ENCODE results near the gene FGGY.
"Not testable (repeated sequence)": the region's sequence is repeated elsewhere in the genome, so short reads cannot be mapped to it uniquely, and the experiment has no call there.

The FGGY gene

DNA sequence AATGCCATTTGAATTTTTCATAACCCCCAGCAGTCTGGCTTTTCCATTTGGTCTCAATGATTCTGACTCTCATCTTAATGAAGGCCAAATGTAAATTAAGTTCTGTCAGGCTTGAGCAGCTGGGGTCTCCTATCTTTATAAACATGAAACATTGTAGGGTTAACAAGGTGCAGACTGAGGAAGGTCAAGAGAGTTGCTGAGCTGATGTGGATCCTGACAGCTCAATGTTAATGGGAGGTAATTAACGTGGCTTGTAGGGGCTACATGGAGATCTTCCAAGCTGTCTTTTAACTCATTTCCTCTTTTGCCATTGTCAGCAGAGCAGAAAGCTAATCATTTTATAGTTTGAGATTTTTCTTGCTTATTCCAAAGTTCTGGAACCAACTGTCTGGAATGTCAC, 55.2 kb downstream of the FGGY start:
- no peak for DNase-seq (ENCODE audit: low spot score)

DNA sequence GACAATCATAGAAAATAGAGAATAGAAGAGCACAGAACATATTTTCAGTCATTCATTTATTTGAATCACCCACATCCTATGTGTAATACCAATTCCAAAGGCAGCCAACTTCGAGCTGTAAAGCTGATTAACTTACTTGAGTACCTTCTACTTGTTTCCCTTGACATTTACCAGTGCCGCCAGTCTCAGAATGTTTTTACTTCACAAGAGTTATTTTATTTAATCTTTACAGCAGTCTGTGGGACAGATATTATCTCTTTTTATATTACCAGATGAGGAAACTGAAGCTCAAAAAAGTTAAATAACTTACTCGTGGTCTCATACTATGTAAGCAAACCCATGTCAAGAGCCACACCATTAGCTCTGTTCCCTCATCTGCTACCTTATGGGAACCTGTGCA, 56.6 kb downstream of the FGGY start:
- no peak for DNase-seq (ENCODE audit: low spot score)

- not testable (repeated sequence) for DNase-seq (ENCODE audit: low spot score)
These were observed 57.3 kb downstream of the FGGY start for GRCh38 chr1:59354239-59354638.

DNA sequence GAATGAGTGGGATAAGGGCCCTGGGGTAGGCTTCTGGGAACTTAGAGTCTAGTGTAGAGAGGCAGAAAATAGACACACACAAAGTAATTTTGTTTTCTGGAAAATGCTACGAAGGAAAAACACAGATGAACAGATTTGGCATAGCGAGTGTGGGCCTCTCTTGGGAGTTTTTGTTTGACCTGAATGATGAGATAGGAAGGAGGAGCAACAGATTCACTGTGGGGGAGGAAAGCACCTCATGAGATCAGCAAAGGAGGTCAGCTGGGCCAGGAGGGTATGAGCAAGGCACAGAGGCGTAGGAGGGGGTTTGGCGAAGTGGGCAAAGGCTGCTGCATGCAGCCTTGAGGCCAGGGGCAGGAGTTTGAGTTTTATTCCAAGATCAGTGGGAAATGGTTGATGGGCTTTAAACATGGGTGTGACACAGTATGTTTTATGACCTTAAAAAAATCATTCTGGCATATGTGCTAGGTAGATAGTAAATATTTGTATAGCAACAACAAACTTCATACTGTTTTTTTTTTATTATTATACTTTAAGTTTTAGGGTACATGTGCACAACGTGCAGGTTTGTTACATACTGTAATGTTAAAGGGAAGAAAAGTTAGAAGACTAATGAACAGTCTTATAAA, 57.9 kb downstream of the FGGY start:
- no peak for DNase-seq (ENCODE audit: low spot score)

- no peak for DNase-seq (ENCODE audit: low spot score)
These were observed 58.5 kb downstream of the FGGY start for GRCh38 chr1:59355361-59355760.

- no peak for DNase-seq (ENCODE audit: low spot score)
These were observed 59.7 kb downstream of the FGGY start for GRCh38 chr1:59356627-59357026.

DNA sequence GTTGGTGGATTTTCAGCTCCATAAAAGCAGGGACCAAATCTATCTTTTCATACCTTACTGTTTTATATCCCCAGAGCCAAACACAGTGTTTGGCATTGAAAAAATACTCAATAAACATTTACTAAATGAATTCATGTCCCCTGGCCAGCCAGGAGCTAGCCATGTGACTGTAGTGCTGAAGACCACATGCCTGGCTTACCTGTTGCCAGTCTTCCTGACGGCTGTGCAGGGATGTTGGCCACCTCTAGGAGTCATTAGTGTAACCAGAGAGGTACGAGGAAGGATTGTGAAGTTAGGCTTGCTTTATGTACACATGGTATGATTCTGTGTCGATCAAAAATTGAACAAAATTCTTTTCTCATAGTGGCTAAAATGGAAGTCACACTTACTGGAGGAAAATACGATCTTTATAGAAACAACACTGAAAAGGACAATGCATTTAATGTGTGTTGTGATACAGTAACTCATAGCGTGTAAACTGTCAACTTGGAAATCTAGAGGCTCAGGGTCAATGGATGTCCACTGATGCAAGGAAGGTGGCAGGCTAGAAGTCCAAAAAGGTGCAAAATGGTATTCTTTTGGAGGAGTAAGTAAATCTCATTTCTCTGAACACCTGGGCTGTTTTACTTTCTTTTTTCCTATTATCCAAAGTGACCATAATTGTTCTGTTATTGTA, 60.9 kb downstream of the FGGY start:
- DNase-seq (ENCODE audit: low spot score) = no peak

GRCh38 chr1:59359325-59359724, 62.4 kb downstream of the FGGY start:
- DNase-seq (ENCODE audit: low spot score) = no peak

DNA sequence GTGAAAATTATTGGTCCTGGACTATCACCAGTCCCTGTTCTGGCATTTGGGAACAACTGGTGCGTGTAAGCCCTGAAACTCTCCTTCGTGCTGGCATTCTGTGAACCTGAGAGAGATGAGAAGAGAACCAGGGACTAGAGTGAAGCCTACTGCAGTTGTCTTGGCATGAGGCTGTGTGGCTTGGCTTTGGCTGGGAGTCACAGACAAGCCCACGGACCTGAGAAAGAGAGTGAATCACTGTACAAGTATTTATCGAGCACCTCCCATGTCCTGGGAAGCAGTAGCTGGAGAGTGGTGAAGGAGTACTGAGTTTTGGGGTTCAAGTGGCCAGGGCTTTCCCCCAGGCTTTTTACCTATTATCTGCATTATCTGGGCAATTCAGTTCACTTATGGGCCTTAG, 63.3 kb downstream of the FGGY start:
- DNase-seq (ENCODE audit: low spot score) = no peak

- no peak for DNase-seq (ENCODE audit: low spot score)
These were observed 63.8 kb downstream of the FGGY start for GRCh38 chr1:59360729-59361128.

DNA sequence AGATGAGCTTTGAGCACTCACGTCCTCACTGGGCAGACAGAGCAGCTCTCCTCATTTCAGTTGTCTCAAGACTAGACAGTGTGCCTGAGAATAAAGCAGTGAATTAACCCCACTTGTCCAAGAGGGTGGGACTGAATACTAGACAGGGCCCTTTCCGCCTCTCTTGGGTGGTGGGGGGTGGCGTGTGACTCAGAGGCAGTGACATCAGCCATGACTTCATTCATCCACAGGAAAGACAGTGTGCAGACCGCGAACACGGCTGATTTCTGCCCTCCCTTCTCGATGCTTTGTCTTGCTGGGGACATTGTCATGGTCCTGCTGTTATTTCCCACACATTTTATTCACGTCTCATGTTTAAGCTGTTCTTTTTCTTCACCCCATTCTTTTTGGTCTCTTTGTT, 64.9 kb downstream of the FGGY start:
- DNase-seq (ENCODE audit: low spot score) = no peak

DNA sequence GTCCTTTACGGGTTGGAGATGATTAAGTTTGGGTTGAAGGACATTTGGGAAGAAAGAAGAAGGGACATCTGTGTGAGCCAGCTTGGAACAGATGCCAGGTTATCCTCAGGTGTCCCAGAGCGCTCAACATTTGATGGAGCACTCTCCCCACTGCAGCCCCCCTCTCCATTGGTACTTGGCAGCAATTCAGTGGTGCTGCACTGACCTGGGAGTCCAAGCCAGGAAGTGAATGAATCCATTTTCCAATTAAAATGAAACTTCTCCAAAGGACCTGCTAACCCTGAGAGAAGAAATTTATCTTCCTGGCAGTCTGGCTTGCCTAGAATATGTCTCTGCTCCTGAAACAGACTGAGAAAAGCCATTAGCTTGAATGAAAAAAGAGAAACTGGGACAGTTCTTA, 67.1 kb downstream of the FGGY start:
- peak; percentile 9 for DNase-seq (ENCODE audit: low spot score)

DNA sequence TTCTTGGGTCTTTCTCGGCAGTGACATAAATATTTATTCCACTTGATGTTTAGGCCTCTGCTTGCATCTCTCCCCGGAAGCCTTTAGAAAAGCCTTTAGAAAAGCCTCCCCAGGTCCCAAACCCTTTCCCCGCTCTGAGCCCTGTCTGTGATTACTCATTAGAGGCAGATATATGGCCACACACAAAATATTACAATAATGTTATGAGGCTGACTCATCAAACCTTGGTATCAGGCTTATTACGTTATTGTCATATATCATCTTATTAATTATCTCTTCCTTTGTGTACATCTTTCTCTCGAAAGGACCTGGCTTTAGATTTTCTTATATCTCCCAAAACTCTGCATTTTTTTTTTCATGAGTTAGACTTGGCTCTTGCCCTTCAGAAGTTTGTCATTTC, 69.5 kb downstream of the FGGY start:
- DNase-seq (ENCODE audit: low spot score) = no peak

GRCh38 chr1:59367301-59368007, 70.6 kb downstream of the FGGY start:
- DNase-seq (ENCODE audit: low spot score) = no peak

- DNase-seq (ENCODE audit: low spot score) = no peak
These were observed 71.2 kb downstream of the FGGY start for GRCh38 chr1:59368008-59368670.

DNA sequence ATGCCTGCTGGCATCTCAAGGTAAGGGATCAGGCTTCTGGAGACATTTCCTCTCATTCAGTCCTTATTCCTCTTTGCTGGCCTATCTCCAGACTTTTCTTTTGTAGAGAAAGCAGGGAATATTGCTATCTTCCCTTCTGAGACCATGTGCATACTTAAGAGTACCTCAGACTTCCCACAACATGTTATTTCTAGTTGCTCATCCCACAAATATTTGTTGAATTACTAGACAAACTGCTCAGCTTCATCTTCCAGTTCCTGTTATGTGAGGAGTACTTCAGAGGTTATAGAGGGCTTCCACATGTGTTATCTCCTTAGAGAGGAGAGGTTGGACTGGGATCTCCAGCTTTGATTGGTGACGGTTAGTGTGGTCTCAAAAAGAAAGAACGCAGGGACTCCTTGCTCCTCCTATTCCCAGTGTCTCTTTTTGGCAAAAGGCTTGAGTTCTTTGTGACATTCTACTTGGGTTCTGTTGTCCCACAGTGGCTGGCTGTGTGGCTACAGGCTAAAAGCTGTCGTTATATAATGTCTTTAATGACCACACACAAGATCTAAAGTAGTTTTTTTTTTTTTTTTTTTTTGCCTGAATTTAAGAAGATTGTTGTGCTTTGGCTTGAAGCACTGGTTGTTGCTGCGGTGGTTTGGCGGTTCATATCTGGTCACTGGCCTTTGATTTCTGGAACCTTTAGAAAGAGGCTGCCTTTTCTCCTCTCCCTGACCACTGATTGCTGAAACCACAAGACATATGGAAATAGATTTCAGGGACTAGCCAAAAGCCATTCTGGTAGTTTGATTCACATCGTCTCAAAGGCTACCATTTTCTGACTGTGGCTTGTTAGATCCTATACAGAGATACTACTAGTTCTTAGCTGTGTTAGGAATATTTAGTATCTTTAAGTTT, 78.7 kb downstream of the FGGY start:
- DNase-seq (ENCODE audit: low spot score) = no peak

GRCh38 chr1:59377350-59377904, 80.5 kb downstream of the FGGY start:
- DNase-seq (ENCODE audit: low spot score) = no peak

DNA sequence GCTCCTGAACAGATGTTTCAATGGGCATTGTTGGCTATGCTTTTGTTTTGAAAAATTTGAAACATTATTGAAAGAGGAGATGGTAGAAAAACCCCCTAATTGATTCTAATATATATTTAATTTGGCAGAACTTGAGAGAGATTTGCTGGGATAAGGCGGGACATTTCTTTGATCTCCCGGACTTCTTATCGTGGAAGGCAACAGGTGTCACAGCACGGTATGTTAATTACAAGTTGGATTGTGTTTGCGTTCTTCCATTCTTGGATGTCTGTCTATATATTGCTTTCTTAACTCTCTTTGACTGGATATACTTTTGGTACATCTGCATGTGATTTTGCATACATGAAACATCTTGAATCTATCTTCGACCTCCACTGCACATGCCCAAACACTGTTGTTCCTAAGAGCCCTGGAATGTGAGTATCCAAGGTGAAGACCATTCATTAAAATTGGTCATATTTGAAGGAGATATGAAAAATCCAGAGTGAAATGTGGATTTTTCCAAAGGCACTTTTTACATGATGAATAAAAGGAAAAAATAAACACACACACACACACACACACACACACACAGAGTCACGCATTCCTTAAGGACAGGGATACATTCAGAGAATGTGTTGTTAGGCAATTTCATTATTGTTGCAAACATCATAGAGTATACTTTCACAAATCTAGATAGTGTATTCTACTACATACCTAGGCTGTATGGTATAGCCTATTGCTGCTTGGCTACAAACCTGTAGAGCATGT, 81.9 kb downstream of the FGGY start:
- no peak for DNase-seq (ENCODE audit: low spot score)

GRCh38 chr1:59379371-59379728, 82.5 kb downstream of the FGGY start:
- DNase-seq (ENCODE audit: low spot score) = no peak

GRCh38 chr1:59383963-59384362, 87.1 kb downstream of the FGGY start:
- no peak for DNase-seq (ENCODE audit: low spot score)

DNA sequence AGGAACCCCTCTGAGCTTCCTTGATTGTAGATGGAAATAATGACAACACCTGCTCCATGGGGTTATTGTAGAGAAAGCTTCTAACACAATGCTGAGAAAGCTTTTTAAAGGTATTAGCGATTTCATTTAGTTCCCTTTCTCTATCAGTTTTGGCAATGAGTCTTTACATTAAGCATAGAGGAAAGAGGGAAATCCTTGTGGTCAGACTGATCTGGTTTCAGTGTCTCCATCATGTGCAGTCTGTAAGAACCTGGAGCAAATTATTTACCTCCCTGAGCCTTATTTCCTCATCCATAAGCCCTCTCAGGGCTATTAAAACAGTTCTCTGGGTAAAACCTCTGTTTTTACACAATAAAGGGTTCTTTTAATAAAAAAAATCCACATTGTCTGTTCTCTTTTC, 87.5 kb downstream of the FGGY start:
- no peak for DNase-seq (ENCODE audit: low spot score)

Measured in globus pallidus (tissue), 1 donor.